ENCODE data around the gene ZNF655. TPM values are rescaled to one million over a fixed set of nuclear protein-coding genes. Genes with fewer than 3 reads are reported as not detected.

Gene ZNF655
- total RNA-seq: 10 to 100 TPM; 48.7 to 68.5 (median 62.4) TPM
- polyA plus RNA-seq: 10 to 100 TPM; 33.0 to 44.6 TPM
- long read RNA-seq, donor 1, full-length matches to known transcripts: 18 of 27 reads
- long read RNA-seq, donor 1, partial matches to known transcripts: 1 of 27 reads
- long read RNA-seq, donor 1, other reads (novel, unspliced or antisense): 8 of 27 reads
- long read RNA-seq, donor 2, full-length matches to known transcripts: 21 of 21 reads
- long read RNA-seq, donor 2, partial matches to known transcripts: 0 of 21 reads
- long read RNA-seq, donor 2, other reads (novel, unspliced or antisense): 0 of 21 reads
- long read RNA-seq, donor 3, full-length matches to known transcripts: 26 of 33 reads
- long read RNA-seq, donor 3, partial matches to known transcripts: 1 of 33 reads
- long read RNA-seq, donor 3, other reads (novel, unspliced or antisense): 6 of 33 reads

GRCh38 chr7:99558306-99559174 lies at the start of gene ZNF655:
ZNF655 (plus strand) TSS chr7:99558642; CDS start chr7:99560560, 1,918 bp downstream.
- peak within 1 kb of the TSS; percentile 72 for H3K4me3 ChIP-seq
- peaks cover 1% of the 10 kb centered on the region for H3K4me1 ChIP-seq (ENCODE audit: insufficient read depth)
- peak; percentile 92 to 96 (median 94) for DNase-seq
- no peaks in the 10 kb centered on the region for H3K27me3 ChIP-seq
- WGBS, 3 donors: 0% methylated on average over 68 to 73 of the region's 73 CpGs
- intact Hi-C loops (cut with DNase I): loop anchor here in 1 of 4 donors (10.0 kb wide), 2 partner anchors 66 to 154 kb away; partner anchors contain the start of genes BUD31 and PDAP1
- TF ChIP-seq EP300 (IDR thresholded peaks at IDR 0.05): no peak
- peak; percentile 77 for TF ChIP-seq POLR2A (IDR thresholded peaks at IDR 0.05)
- peak in 2 of 3 donors; percentile 8 to 18 for TF ChIP-seq CTCF (IDR thresholded peaks at IDR 0.05)
- H3K9me3 ChIP-seq: no peaks in the 10 kb centered on the region
- peak within 1 kb of the TSS; percentile 88 for H3K27ac ChIP-seq
- no peaks in the 10 kb centered on the region for H3K36me3 ChIP-seq

GRCh38 chr7:99514050-99514449 lies 44.4 kb upstream of the ZNF655 start:
- intact Hi-C loops (cut with DNase I): loop anchor here in 1 of 4 donors (10.0 kb wide), 1 partner anchor 111 kb away; no protein-coding TSS in a partner anchor
- no peak for TF ChIP-seq POLR2A (IDR thresholded peaks at IDR 0.05)
- TF ChIP-seq EP300 (IDR thresholded peaks at IDR 0.05): no peak
- no peak for TF ChIP-seq CTCF (IDR thresholded peaks at IDR 0.05)
- Histone ChIP-seq H3K36me3 (no peaks in the 10 kb centered on the region), H3K9me3 (no peaks in the 10 kb centered on the region), H3K27ac (no peak overlapping the region), H3K4me1 (ENCODE audit: insufficient read depth) (no peaks in the 10 kb centered on the region), H3K4me3 (no peak overlapping the region), H3K27me3 (no peaks in the 10 kb centered on the region)
- WGBS, 3 donors: 80 to 92% (median 88%) methylated on average over 1 of the region's 1 CpG
- no peak for DNase-seq

GRCh38 chr7:99521399-99521798 lies 37.0 kb upstream of the ZNF655 start:
- H3K36me3 ChIP-seq: no peaks in the 10 kb centered on the region
- intact Hi-C loops (cut with DNase I): no loop called here
- 93 to 95% (median 95%) methylated on average over 3 of the region's 3 CpGs for WGBS, 3 donors

More at GRCh38 chr7:99521399-99521798, 37.0 kb upstream of the ZNF655 start:
- TF ChIP-seq POLR2A (IDR thresholded peaks at IDR 0.05) (no peak), CTCF (IDR thresholded peaks at IDR 0.05) (no peak), EP300 (IDR thresholded peaks at IDR 0.05) (no peak)
- H3K27me3 ChIP-seq: no peaks in the 10 kb centered on the region
- H3K9me3 ChIP-seq: no peaks in the 10 kb centered on the region
- no peak overlapping the region for H3K27ac ChIP-seq
- no peak overlapping the region for H3K4me3 ChIP-seq
- no peaks in the 10 kb centered on the region for H3K4me1 ChIP-seq (ENCODE audit: insufficient read depth)
- no peak for DNase-seq

Data from ovary (tissue), 10 donors.